ENCODE measurements around the gene DNMBP. TPM values are rescaled to one million over a fixed set of nuclear protein-coding genes. Genes with fewer than 3 reads are reported as not detected.

The DNMBP gene
- total RNA-seq, 1 experiment from 2014 or later = 60.3 TPM

- Histone ChIP-seq H3K36me3 (ENCODE audit: control insufficient read depth in 1 of 2, insufficient read depth in 2 of 2, low read length in 2 of 2) (no peaks in the 10 kb centered on the region), H3K9ac (ENCODE audit: low read length) (no peak overlapping the region), H3K9me3 (ENCODE audit: control insufficient read depth in 1 of 2, insufficient read depth in 1 of 2, low read depth in 1 of 2, low read length in 2 of 2) (no peaks in the 10 kb centered on the region), H3K9me2 (ENCODE audit: insufficient read depth) (no peaks in the 10 kb centered on the region), H3K4me2 (ENCODE audit: low read length) (no peak overlapping the region), H3K27ac (ENCODE audit: low read depth, low read length) (no peak overlapping the region), H3K4me1 (ENCODE audit: control insufficient read depth in 1 of 2, insufficient read depth in 2 of 2, low read length in 2 of 2) (peaks cover 3 to 8% of the 10 kb centered on the region in 2 experiments; a peak in 2 of 4 replicates), H4K20me1 (ENCODE audit: insufficient read depth) (no peaks in the 10 kb centered on the region), H3K4me3 (replicated peaks in 1 of 2; ENCODE audit: low read depth in 1 of 2, low read length in 2 of 2) (no peak overlapping the region), H3K79me2 (ENCODE audit: insufficient read depth, low read length) (no peaks in the 10 kb centered on the region), H3K27me3 (ENCODE audit: insufficient read depth, low read length) (no peaks in the 10 kb centered on the region), H2AFZ (ENCODE audit: low read depth, low read length, poor library complexity, severe bottlenecking) (no peak overlapping the region)
- POLR2A ChIA-PET = interaction anchor here (1.4 to 1.5 kb wide), 2 partner anchors 147 to 186 kb away, joined by 3 to 11 read pairs; no protein-coding TSS in a partner anchor
- DNase-seq (ENCODE audit: low read depth, low spot score) (no peak), ATAC-seq (no peak)
- TF ChIP-seq SP1 (IDR thresholded peaks at IDR 0.05; ENCODE audit: low read depth) (no peak), RAD21 (IDR thresholded peaks at IDR 0.05; ENCODE audit: low read depth) (no peak), FOSL1 (IDR thresholded peaks at IDR 0.05; ENCODE audit: low read depth) (no peak), POLR2A (IDR thresholded peaks at IDR 0.05; ENCODE audit: borderline replicate concordance, extremely low read depth, insufficient read depth, insufficient read length) (no peak), TCF7L2 (IDR thresholded peaks at IDR 0.05; ENCODE audit: borderline replicate concordance, extremely low read depth, insufficient read depth, insufficient read length) (no peak)
- no TSS peak for BruUV-seq (replicated peaks)
- CTCF ChIA-PET = interaction anchor here (0.8 to 2.9 kb wide), 10 partner anchors 12 to 250 kb away, joined by 3 to 38 read pairs (median 4); no protein-coding TSS in a partner anchor
- RAD21 ChIA-PET (ENCODE audit: low non-redundant PET in 1 of 2, low total read pairs in 2 of 2, uncharacterized antibody in 2 of 2, unreplicated experiment in 2 of 2) = interaction anchor here in 1 of 2 experiments (1.1 kb wide), 1 partner anchor 243 kb away, joined by 6 read pairs; no protein-coding TSS in a partner anchor
- intact Hi-C loops (cut with micrococcal nuclease) = loop anchor here (5.0 to 10.0 kb wide), 3 partner anchors 108 to 656 kb away; partner anchors contain the start of genes DNMBP and SEC31B
Observed at GRCh38 chr10:99858849-99859248, 150.9 kb downstream of the DNMBP start.

- ATAC-seq = no peak
- TF ChIP-seq SP1 (IDR thresholded peaks at IDR 0.05; ENCODE audit: low read depth) = no peak
- no peak for TF ChIP-seq CBX3 (IDR thresholded peaks at IDR 0.05; ENCODE audit: low read depth)
- no peak for TF ChIP-seq ZBTB33 (IDR thresholded peaks at IDR 0.05; ENCODE audit: extremely low read depth, insufficient replicate concordance, low read length)
- TF ChIP-seq ZFX (IDR thresholded peaks at IDR 0.05) = no peak
- no peak for TF ChIP-seq EZH2 (IDR thresholded peaks at IDR 0.05)
- TF ChIP-seq SRF (IDR thresholded peaks at IDR 0.05; ENCODE audit: low read depth) = no peak
- TF ChIP-seq SIN3A (IDR thresholded peaks at IDR 0.05; ENCODE audit: low read depth) = no peak
- no peak for TF ChIP-seq ELF1 (IDR thresholded peaks at IDR 0.05; ENCODE audit: borderline replicate concordance, low read depth)
- no peak for TF ChIP-seq YY1 (IDR thresholded peaks at IDR 0.05; ENCODE audit: extremely low read depth, insufficient replicate concordance, low read depth, low read length)
- no peak for TF ChIP-seq POLR2AphosphoS5 (IDR thresholded peaks at IDR 0.05; ENCODE audit: low read depth, low read length)
- TF ChIP-seq POLR2A (IDR thresholded peaks at IDR 0.05; ENCODE audit: borderline replicate concordance, extremely low read depth, insufficient read depth, insufficient read length) = no peak
- TF ChIP-seq JUND (IDR thresholded peaks at IDR 0.05) = no peak
- no peak for TF ChIP-seq ATF3 (IDR thresholded peaks at IDR 0.05)
- no peak for TF ChIP-seq ZNF274 (IDR thresholded peaks at IDR 0.05; ENCODE audit: low read depth, low read length)
Observed at GRCh38 chr10:99855479-99856071, 154.2 kb downstream of the DNMBP start.

More at GRCh38 chr10:99855479-99856071, 154.2 kb downstream of the DNMBP start:
- no peak overlapping the region for H3K9ac ChIP-seq (ENCODE audit: low read length)
- H2AFZ ChIP-seq (ENCODE audit: low read depth, low read length, poor library complexity, severe bottlenecking) = no peak overlapping the region
- ChIA-PET CTCF (interaction anchor here (1.1 to 3.9 kb wide), 3 partner anchors 10 to 190 kb away, joined by 3 to 31 read pairs (median 10); no protein-coding TSS in a partner anchor), RAD21 (ENCODE audit: low non-redundant PET in 1 of 2, low total read pairs in 2 of 2, uncharacterized antibody in 2 of 2, unreplicated experiment in 2 of 2) (interaction anchor here in 1 of 2 experiments (2.0 kb wide), 1 partner anchor 190 kb away, joined by 5 read pairs; no protein-coding TSS in a partner anchor), POLR2A (no interaction called here)
- intact Hi-C loops (cut with micrococcal nuclease) = loop anchor here (2.0 to 10.0 kb wide), 4 partner anchors 112 to 659 kb away; partner anchors contain the start of genes DNMBP and SEC31B
- H3K27me3 ChIP-seq (ENCODE audit: insufficient read depth, low read length) = no peaks in the 10 kb centered on the region
- no TSS peak for BruUV-seq (replicated peaks)
- no peak overlapping the region for H3K27ac ChIP-seq (ENCODE audit: low read depth, low read length)
- no peaks in the 10 kb centered on the region for H3K9me3 ChIP-seq (ENCODE audit: control insufficient read depth in 1 of 2, insufficient read depth in 1 of 2, low read depth in 1 of 2, low read length in 2 of 2)
- no peak for DNase-seq (ENCODE audit: low read depth, low spot score)
- H3K4me3 ChIP-seq (replicated peaks in 1 of 2; ENCODE audit: low read depth in 1 of 2, low read length in 2 of 2) = no peak overlapping the region
- no peaks in the 10 kb centered on the region for H3K9me2 ChIP-seq (ENCODE audit: insufficient read depth)
- no peaks in the 10 kb centered on the region for H4K20me1 ChIP-seq (ENCODE audit: insufficient read depth)
- H3K36me3 ChIP-seq (ENCODE audit: control insufficient read depth in 1 of 2, insufficient read depth in 2 of 2, low read length in 2 of 2) = peaks cover 13 to 20% of the 10 kb centered on the region in 2 experiments; a peak in 3 of 4 replicates
- H3K4me1 ChIP-seq (ENCODE audit: control insufficient read depth in 1 of 2, insufficient read depth in 2 of 2, low read length in 2 of 2) = peaks cover 3 to 8% of the 10 kb centered on the region in 2 experiments; a peak in 2 of 4 replicates
- no peaks in the 10 kb centered on the region for H3K79me2 ChIP-seq (ENCODE audit: insufficient read depth, low read length)
- H3K4me2 ChIP-seq (ENCODE audit: low read length) = no peak overlapping the region
